SKM-1 (cell line): ENCODE data around the gene SEC14L1.

Experiments
- DNase-seq: peaks from one replicate; lab custom pipeline; 2025; ENCODE audit not compliant: unreplicated experiment; lab: John Stamatoyannopoulos, UW

Gene SEC14L1

GRCh38 chr17:77160875-77161530, 20.2 kb downstream of the SEC14L1 start:
- no peak for DNase-seq

GRCh38 chr17:77161953-77162352, 21.2 kb downstream of the SEC14L1 start:
- DNase-seq, result no peak

GRCh38 chr17:77163001-77163400, 22.2 kb downstream of the SEC14L1 start:
- DNase-seq, result no peak

GRCh38 chr17:77163511-77164280, 22.9 kb downstream of the SEC14L1 start:
- no peak for DNase-seq

GRCh38 chr17:77164483-77165091, 23.8 kb downstream of the SEC14L1 start:
- no peak for DNase-seq

- no peak for DNase-seq
Measured at GRCh38 chr17:77165577-77165976, 24.8 kb downstream of the SEC14L1 start.

GRCh38 chr17:77167472-77168306, 26.9 kb downstream of the SEC14L1 start:
- no peak for DNase-seq

- DNase-seq, result no peak
Measured at GRCh38 chr17:77173104-77173503, 32.3 kb downstream of the SEC14L1 start.

GRCh38 chr17:77174928-77175661, 34.3 kb downstream of the SEC14L1 start:
- no peak for DNase-seq

- no peak for DNase-seq
Measured at GRCh38 chr17:77177002-77177741, 36.4 kb downstream of the SEC14L1 start.

GRCh38 chr17:77178050-77178449, 37.3 kb downstream of the SEC14L1 start:
- no peak for DNase-seq

GRCh38 chr17:77178563-77178962, 37.8 kb downstream of the SEC14L1 start:
- DNase-seq, result no peak

GRCh38 chr17:77180503-77181357, 40.0 kb downstream of the SEC14L1 start:
- no peak for DNase-seq

- no peak for DNase-seq
Measured at GRCh38 chr17:77182205-77183172, 41.7 kb downstream of the SEC14L1 start.

- DNase-seq, result no peak
Measured at GRCh38 chr17:77184474-77184873, 43.7 kb downstream of the SEC14L1 start.

- DNase-seq, result no peak
Measured at GRCh38 chr17:77185137-77185536, 44.4 kb downstream of the SEC14L1 start.

GRCh38 chr17:77186141-77186604, 45.4 kb downstream of the SEC14L1 start:
- no peak for DNase-seq
